GM12801 (cell line): Measurements from ENCODE around the gene HBB.

Source experiments
- TF ChIP-seq, protein P1 (sequence below): IDR thresholded peaks from one replicate; pipeline ENCODE4 v1.5.1; 2011; ENCODE audit warnings: control low read depth; ENCODE audit not compliant: insufficient read length; ENCODE audit errors: extremely low read depth

Gene HBB

DNA sequence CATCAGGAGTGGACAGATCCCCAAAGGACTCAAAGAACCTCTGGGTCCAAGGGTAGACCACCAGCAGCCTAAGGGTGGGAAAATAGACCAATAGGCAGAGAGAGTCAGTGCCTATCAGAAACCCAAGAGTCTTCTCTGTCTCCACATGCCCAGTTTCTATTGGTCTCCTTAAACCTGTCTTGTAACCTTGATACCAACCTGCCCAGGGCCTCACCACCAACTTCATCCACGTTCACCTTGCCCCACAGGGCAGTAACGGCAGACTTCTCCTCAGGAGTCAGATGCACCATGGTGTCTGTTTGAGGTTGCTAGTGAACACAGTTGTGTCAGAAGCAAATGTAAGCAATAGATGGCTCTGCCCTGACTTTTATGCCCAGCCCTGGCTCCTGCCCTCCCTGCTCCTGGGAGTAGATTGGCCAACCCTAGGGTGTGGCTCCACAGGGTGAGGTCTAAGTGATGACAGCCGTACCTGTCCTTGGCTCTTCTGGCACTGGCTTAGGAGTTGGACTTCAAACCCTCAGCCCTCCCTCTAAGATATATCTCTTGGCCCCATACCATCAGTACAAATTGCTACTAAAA, at the start of gene HBB:
TSS of gene HBB (minus strand) at position 340 of the 579 bp plus-strand sequence. CDS start at position 290, 50 bp downstream.
- TF ChIP-seq, protein P1, sequence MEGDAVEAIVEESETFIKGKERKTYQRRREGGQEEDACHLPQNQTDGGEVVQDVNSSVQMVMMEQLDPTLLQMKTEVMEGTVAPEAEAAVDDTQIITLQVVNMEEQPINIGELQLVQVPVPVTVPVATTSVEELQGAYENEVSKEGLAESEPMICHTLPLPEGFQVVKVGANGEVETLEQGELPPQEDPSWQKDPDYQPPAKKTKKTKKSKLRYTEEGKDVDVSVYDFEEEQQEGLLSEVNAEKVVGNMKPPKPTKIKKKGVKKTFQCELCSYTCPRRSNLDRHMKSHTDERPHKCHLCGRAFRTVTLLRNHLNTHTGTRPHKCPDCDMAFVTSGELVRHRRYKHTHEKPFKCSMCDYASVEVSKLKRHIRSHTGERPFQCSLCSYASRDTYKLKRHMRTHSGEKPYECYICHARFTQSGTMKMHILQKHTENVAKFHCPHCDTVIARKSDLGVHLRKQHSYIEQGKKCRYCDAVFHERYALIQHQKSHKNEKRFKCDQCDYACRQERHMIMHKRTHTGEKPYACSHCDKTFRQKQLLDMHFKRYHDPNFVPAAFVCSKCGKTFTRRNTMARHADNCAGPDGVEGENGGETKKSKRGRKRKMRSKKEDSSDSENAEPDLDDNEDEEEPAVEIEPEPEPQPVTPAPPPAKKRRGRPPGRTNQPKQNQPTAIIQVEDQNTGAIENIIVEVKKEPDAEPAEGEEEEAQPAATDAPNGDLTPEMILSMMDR = no peak

DNA sequence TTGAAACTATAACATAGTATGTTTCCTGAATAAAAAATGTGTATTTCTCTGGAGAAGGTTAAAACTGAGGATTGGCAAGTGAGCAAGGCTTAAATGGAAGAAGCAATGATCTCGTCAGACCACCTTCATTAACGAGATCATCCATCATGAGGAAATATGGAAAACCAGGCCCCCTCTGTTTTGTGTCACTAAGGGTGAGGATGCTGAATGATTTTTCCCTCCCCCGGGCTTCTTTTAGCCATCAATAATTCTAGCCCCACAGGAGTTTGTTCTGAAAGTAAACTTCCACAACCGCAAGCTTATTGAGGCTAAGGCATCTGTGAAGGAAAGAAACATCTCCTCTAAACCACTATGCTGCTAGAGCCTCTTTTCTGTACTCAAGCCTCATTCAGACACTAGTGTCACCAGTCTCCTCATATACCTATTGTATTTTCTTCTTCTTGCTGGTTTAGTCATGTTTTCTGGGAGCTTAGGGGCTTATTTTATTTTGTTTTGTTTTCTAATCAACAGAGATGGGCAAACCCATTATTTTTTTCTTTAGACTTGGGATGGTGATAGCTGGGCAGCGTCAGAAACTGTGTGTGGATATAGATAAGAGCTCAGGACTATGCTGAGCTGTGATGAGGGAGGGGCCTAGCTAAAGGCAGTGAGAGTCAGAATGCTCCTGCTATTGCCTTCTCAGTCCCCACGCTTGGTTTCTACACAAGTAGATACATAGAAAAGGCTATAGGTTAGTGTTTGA, 48.7 kb upstream of the HBB start:
- TF ChIP-seq, protein P1 = no peak

- TF ChIP-seq, protein P1 = no peak
Observed at GRCh38 chr11:5274395-5274794, 47.5 kb upstream of the HBB start.

DNA sequence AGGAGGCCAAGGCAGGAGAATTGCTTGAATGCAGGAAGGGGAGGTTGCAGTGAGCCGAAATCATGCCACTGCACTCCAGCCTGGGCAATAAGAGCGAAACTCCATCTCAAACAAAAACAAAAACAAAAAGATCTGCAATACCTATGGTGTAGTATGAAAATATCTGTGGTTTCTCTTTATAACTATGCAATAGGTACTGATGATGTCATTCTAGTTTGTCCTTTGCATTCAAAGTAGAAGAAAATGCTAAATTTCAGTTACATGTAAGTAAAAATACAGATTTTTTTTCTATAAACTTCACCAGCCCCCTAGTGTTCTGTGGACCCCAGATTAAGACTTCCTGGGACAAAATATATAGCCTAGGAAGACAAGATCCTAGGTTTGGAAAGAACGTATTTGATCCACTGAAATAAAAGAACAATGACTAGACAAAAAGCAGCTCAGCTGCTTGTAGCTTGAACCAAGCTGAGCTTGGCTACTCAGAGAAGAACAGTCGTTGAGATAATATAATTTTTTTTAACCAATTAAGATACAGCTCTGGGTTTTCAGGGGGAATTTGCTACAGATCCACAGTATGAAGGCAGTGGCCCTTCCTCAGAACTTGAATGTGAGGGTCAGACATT, 45.6 kb upstream of the HBB start:
- TF ChIP-seq, protein P1 = no peak

DNA sequence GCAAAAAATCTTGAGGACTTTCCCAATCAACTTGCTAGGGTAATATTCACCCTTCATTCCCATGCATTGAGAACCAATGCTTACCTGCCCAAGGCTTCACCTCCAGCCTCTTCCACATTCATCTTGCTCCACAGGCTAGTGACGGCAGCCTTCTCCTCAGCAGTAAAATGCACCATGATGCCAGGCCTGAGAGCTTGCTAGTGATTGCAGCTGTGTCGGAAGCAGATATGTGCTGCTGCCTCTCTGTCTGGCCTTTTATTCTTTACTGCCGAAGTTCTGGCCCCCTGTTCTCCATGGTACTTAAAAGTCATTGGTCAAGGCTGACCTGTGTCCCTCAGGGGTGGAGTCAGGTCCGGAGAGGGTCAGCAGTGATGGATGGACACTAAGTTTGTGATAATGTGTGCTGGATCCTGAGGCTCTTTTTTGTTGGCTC, 42.9 kb upstream of the HBB start, which contains the start of gene HBE1:
TSS of gene HBE1 (minus strand) at position 231 of the 433 bp plus-strand sequence. CDS start at position 176, 55 bp downstream.
- TF ChIP-seq, protein P1 = no peak

GRCh38 chr11:5267033-5267563, 40.2 kb upstream of the HBB start:
- TF ChIP-seq, protein P1 = no peak

- TF ChIP-seq, protein P1 = no peak
Observed at GRCh38 chr11:5266609-5267008, 39.7 kb upstream of the HBB start.
